ENCODE measurements around the gene RCAN2. TPM values are rescaled to one million over a fixed set of nuclear protein-coding genes. Genes with fewer than 3 reads are reported as not detected.

RCAN2 gene
- total and polyA plus RNA-seq, 2 donors (not counting 1 experiment from before 2014, with no cell fraction given) = not detected

DNA sequence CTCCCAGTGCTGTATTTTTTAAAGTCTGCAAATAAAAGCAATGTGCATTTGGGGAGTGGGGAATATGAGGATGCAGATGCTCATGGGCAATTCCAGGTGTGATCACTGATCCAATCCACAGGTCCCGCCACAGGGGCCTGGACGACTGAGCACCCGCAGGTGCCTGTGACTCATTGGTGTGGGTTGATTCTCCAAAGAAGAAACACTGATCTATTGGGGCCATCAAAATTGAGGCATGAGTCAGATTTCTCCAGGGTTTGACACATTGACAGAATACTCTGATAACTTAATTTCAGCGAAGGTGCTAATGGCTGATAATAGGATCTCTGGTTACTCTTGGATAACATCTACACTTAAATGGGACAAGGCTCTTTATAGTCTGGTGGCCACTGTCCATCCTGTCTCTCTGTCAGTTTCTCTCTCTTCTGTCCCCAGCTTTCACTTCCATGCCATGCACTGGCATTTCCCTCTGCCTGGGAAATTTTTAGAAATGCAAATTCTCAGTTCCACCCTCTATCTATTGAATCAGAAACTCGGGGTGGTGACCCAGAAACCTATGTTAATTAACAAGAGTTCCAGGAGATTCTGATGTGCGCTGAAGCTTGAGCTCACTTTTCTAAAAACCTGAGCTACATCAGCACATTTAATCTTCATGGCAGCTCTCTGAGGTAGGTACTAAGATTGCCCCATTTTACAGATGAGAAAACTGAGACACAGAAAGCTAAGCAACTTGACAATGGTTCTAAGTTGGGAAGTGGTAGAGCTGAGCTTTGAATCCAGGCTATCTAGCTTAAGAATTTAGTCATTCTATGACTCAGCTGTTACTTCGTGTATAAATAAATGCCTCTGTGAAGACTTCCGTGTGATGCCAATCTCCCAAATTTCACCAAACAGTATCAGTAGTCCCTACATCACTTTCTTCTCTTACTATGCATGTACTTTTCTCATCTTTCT, 10.2 kb upstream of the RCAN2 start:
- Mint-ChIP-seq H3K4me1 (no peaks in the 10 kb centered on the region), H3K9me3 (ENCODE audit: insufficient read depth) (no peaks in the 10 kb centered on the region), H3K27me3 (peaks cover 29% of the 10 kb centered on the region), H3K27ac (no peak overlapping the region), H3K4me3 (no peak overlapping the region)
- Histone ChIP-seq H3K27ac (ENCODE audit: low read length in 2 of 2) (no peak overlapping the region), H3K27me3 (replicated peaks in 1 of 4; ENCODE audit: control extremely low read depth in 1 of 4, control insufficient read depth in 3 of 4, insufficient read depth in 4 of 4, low read length in 3 of 4) (peaks cover 0 to 7% (median 5%) of the 10 kb centered on the region in 4 experiments), H3K4me1 (ENCODE audit: control insufficient read depth in 2 of 2, insufficient read depth in 2 of 2, low read length in 2 of 2) (no peaks in the 10 kb centered on the region), H3K9ac (ENCODE audit: low read length) (no peak overlapping the region), H3K4me2 (replicated peaks; ENCODE audit: low read depth, low read length, poor library complexity, severe bottlenecking) (no peak overlapping the region), H2AFZ (ENCODE audit: insufficient read depth, low read depth, low read length, poor library complexity, severe bottlenecking) (no peak overlapping the region), H3K79me2 (ENCODE audit: control insufficient read depth, insufficient read depth, low read length) (no peaks in the 10 kb centered on the region), H3K36me3 (replicated peaks in 1 of 2; ENCODE audit: control extremely low read depth in 1 of 2, control insufficient read depth in 1 of 2, extremely low read depth in 1 of 2, insufficient read depth in 2 of 2, low read length in 1 of 2) (no peaks in the 10 kb centered on the region), H3K4me3 (ENCODE audit: control extremely low read depth in 1 of 5, extremely low read depth in 1 of 5, insufficient read depth in 1 of 5, low read depth in 2 of 5, low read length in 4 of 5) (no peak overlapping the region), H4K20me1 (ENCODE audit: control insufficient read depth, insufficient read depth, low read length, poor library complexity, severe bottlenecking) (no peaks in the 10 kb centered on the region), H3K9me3 (ENCODE audit: control extremely low read depth in 1 of 3, control insufficient read depth in 2 of 3, insufficient read depth in 1 of 3, low read length in 2 of 3) (no peaks in the 10 kb centered on the region)
- TF ChIP-seq, protein P1, sequence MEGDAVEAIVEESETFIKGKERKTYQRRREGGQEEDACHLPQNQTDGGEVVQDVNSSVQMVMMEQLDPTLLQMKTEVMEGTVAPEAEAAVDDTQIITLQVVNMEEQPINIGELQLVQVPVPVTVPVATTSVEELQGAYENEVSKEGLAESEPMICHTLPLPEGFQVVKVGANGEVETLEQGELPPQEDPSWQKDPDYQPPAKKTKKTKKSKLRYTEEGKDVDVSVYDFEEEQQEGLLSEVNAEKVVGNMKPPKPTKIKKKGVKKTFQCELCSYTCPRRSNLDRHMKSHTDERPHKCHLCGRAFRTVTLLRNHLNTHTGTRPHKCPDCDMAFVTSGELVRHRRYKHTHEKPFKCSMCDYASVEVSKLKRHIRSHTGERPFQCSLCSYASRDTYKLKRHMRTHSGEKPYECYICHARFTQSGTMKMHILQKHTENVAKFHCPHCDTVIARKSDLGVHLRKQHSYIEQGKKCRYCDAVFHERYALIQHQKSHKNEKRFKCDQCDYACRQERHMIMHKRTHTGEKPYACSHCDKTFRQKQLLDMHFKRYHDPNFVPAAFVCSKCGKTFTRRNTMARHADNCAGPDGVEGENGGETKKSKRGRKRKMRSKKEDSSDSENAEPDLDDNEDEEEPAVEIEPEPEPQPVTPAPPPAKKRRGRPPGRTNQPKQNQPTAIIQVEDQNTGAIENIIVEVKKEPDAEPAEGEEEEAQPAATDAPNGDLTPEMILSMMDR (IDR thresholded peaks at IDR 0.05) = no peak
- TF ChIP-seq EZH2 (IDR thresholded peaks at IDR 0.05; ENCODE audit: borderline replicate concordance, insufficient read depth, low read depth, low read length, poor library complexity, severe bottlenecking) = no peak
- POLR2A ChIA-PET = no interaction called here
- DNase-seq (no peak), ATAC-seq (ENCODE audit: low read depth) (no peak)
- CTCF ChIA-PET = no interaction called here
- WGBS (ENCODE audit: insufficient coverage) = 73% methylated on average over 6 of the region's 8 CpGs
- intact Hi-C loops (cut with micrococcal nuclease) = no loop called here

DNA sequence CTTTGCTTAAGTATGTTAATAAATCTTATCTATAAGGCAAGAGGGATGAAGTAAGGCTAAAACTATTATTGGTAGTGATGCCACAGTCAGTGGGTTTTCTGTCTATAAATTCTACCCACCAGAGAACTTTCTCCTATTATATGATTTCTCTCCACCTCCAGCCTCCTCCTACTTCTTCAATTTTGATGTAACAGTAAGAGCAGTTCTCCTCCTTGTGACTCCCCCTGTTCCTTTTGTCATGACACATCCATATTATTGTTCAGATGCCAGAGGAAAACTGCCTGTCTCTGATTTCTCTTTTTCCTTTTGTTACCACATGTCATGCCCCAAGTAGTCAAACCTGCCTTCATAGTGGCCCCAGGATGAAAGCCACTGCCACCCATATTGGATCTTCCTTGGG, 9.1 kb upstream of the RCAN2 start:
- peaks cover 0 to 10% (median 7%) of the 10 kb centered on the region in 4 experiments for H3K27me3 ChIP-seq (replicated peaks in 1 of 4; ENCODE audit: control extremely low read depth in 1 of 4, control insufficient read depth in 3 of 4, insufficient read depth in 4 of 4, low read length in 3 of 4)
- ATAC-seq (ENCODE audit: low read depth) (no peak), DNase-seq (no peak)
- H3K79me2 ChIP-seq (ENCODE audit: control insufficient read depth, insufficient read depth, low read length) = no peaks in the 10 kb centered on the region
- H3K27ac ChIP-seq (ENCODE audit: low read length in 2 of 2) = no peak overlapping the region
- H3K4me3 ChIP-seq (ENCODE audit: control extremely low read depth in 1 of 5, extremely low read depth in 1 of 5, insufficient read depth in 1 of 5, low read depth in 2 of 5, low read length in 4 of 5) = no peak overlapping the region
- Mint-ChIP-seq H3K27me3 (peaks cover 36% of the 10 kb centered on the region), H3K27ac (no peak overlapping the region), H3K4me3 (no peak overlapping the region), H3K9me3 (ENCODE audit: insufficient read depth) (no peaks in the 10 kb centered on the region), H3K4me1 (no peaks in the 10 kb centered on the region)
- H3K36me3 ChIP-seq (replicated peaks in 1 of 2; ENCODE audit: control extremely low read depth in 1 of 2, control insufficient read depth in 1 of 2, extremely low read depth in 1 of 2, insufficient read depth in 2 of 2, low read length in 1 of 2) = no peaks in the 10 kb centered on the region
- H3K4me2 ChIP-seq (replicated peaks; ENCODE audit: low read depth, low read length, poor library complexity, severe bottlenecking) = no peak overlapping the region
- intact Hi-C loops (cut with micrococcal nuclease) = no loop called here
- POLR2A ChIA-PET = no interaction called here
- H3K4me1 ChIP-seq (ENCODE audit: control insufficient read depth in 2 of 2, insufficient read depth in 2 of 2, low read length in 2 of 2) = no peaks in the 10 kb centered on the region
- H2AFZ ChIP-seq (ENCODE audit: insufficient read depth, low read depth, low read length, poor library complexity, severe bottlenecking) = no peak overlapping the region
- TF ChIP-seq, protein P1 (IDR thresholded peaks at IDR 0.05) = no peak
- no peak for TF ChIP-seq EZH2 (IDR thresholded peaks at IDR 0.05; ENCODE audit: borderline replicate concordance, insufficient read depth, low read depth, low read length, poor library complexity, severe bottlenecking)
- CTCF ChIA-PET = no interaction called here
- H3K9ac ChIP-seq (ENCODE audit: low read length) = no peak overlapping the region
- H3K9me3 ChIP-seq (ENCODE audit: control extremely low read depth in 1 of 3, control insufficient read depth in 2 of 3, insufficient read depth in 1 of 3, low read length in 2 of 3) = no peaks in the 10 kb centered on the region
- H4K20me1 ChIP-seq (ENCODE audit: control insufficient read depth, insufficient read depth, low read length, poor library complexity, severe bottlenecking) = no peaks in the 10 kb centered on the region

Data from B cell (primary cell).